Endothelial cell of umbilical vein (primary cell): Measurements from ENCODE around the gene MSRB2. TPM values are rescaled to one million over a fixed set of nuclear protein-coding genes. Genes with fewer than 3 reads are reported as not detected.

Experiments
- BruUV-seq: library from RNA; stranded (reverse); fragments of 400-500 nt; replicated peaks from 2 replicates; lab custom pipeline; 2021; lab: Mats Ljungman, UMichigan
- CTCF ChIA-PET: fragments of 300-600, 350-600 bp; sonication (Branson Sonifier 250); formaldehyde crosslinking; loops from one replicate; lab custom pipeline; 2021; ENCODE audit warnings: antibody characterized with exemption, inconsistent platforms; lab: Charles Lee
- POLR2A ChIA-PET: fragments of 300-600, 350-600 bp; sonication (Branson Sonifier 250); formaldehyde crosslinking; loops from one replicate; lab custom pipeline; 2021; ENCODE audit warnings: antibody characterized with exemption, inconsistent platforms; lab: Charles Lee
- DNase-seq: peaks from one replicate; pipeline ENCODE4 v3.0.0-alpha.2; 2011; ENCODE audit warnings: low read depth, low spot score
- FAIRE-seq: peaks from 2 replicates; lab custom pipeline; 2011; peaks lifted over from hg19 to GRCh38; lab: Jason Lieb, UNC
- H2AFZ ChIP-seq: 2 replicates; pipeline ENCODE4 v1.6.0; 2012; ENCODE audit warnings: low read depth, low read length, control low read depth, inconsistent platforms
- H3K27ac ChIP-seq: 2 replicates; pipeline ENCODE4 v1.5.1; 2011; ENCODE audit warnings: low read depth, mild to moderate bottlenecking, control low read depth, low read length, moderate library complexity; ENCODE audit not compliant: insufficient read depth
- H3K27me3 ChIP-seq, 2 experiments: 2 replicates each; pipeline versions ENCODE4 v1.6.0 to v1.6.1; 2011; ENCODE audit warnings: low read length in 2 of 2, mixed read lengths in 1 of 2; ENCODE audit not compliant: control insufficient read depth in 2 of 2, insufficient read depth in 2 of 2
- H3K36me3 ChIP-seq, 2 experiments: 2 replicates in 1 of 2; 3 replicates in 1 of 2; pipeline ENCODE4 v1.5.1; 2011; ENCODE audit warnings: low read length in 2 of 2, mild to moderate bottlenecking in 1 of 2, moderate library complexity in 1 of 2; ENCODE audit not compliant: control insufficient read depth in 2 of 2, insufficient read depth in 2 of 2; ENCODE audit errors: extremely low read depth in 1 of 2
- H3K4me1 ChIP-seq: 3 replicates; pipeline ENCODE4 v1.5.1; 2011; ENCODE audit warnings: mild to moderate bottlenecking, low read length; ENCODE audit not compliant: control insufficient read depth, insufficient read depth; ENCODE audit errors: extremely low read depth
- H3K4me2 ChIP-seq: 2 replicates; pipeline ENCODE4 v1.6.1; 2011; ENCODE audit warnings: low read length, control low read depth, mixed read lengths; ENCODE audit not compliant: insufficient read depth
- H3K4me3 ChIP-seq, 3 experiments: fragments of 200-600 bp in 1 of 3; sonication (generic), shearing (Covaris generic) in 1 of 3; replicated peaks in 1 of 3; 2 replicates each; pipeline ENCODE4 v1.5.1; 2011 to 2016; ENCODE audit warnings: control low read depth in 3 of 3, low read length in 3 of 3, mild to moderate bottlenecking in 2 of 3, inconsistent platforms in 1 of 3, low read depth in 1 of 3, moderate library complexity in 1 of 3; ENCODE audit not compliant: insufficient read depth in 1 of 3
- H3K79me2 ChIP-seq: 2 replicates; pipeline ENCODE4 v1.6.0; 2012; ENCODE audit warnings: low read length, inconsistent platforms; ENCODE audit not compliant: control insufficient read depth, insufficient read depth
- H3K9ac ChIP-seq: replicated peaks from 2 replicates; pipeline ENCODE3; 2011; ENCODE audit warnings: low read length, control low read depth; ENCODE audit not compliant: insufficient read depth; ENCODE audit errors: extremely low read depth
- H3K9me1 ChIP-seq: replicated peaks from 3 replicates; pipeline ENCODE4 v1.6.0; 2011; ENCODE audit warnings: mild to moderate bottlenecking, low read length; ENCODE audit not compliant: control insufficient read depth, insufficient read depth; ENCODE audit errors: extremely low read depth
- H3K9me3 ChIP-seq: replicated peaks from 2 replicates; pipeline ENCODE4 v1.5.1; 2012; ENCODE audit warnings: low read length, inconsistent platforms; ENCODE audit not compliant: control insufficient read depth, insufficient read depth
- H4K20me1 ChIP-seq: replicated peaks from 2 replicates; pipeline ENCODE3; 2011; ENCODE audit warnings: mild to moderate bottlenecking, low read length; ENCODE audit not compliant: control insufficient read depth, insufficient read depth; ENCODE audit errors: extremely low read depth
- EZH2 ChIP-seq: IDR thresholded peaks from 2 replicates; pipeline ENCODE4 v1.6.1; 2012; ENCODE audit warnings: borderline replicate concordance, low read depth, mild to moderate bottlenecking, moderate library complexity, low read length, inconsistent platforms; ENCODE audit not compliant: severe bottlenecking
- FOS ChIP-seq: IDR thresholded peaks from 2 replicates; pipeline ENCODE4 v1.6.1; 2011; ENCODE audit warnings: mild to moderate bottlenecking, low read length, moderate library complexity, borderline replicate concordance; ENCODE audit not compliant: insufficient read depth
- GATA2 ChIP-seq: IDR thresholded peaks from 2 replicates; pipeline ENCODE4 v1.7.0; 2011; ENCODE audit warnings: low read depth, mild to moderate bottlenecking, moderate library complexity, mixed read lengths, low read length; ENCODE audit not compliant: insufficient read length, insufficient read depth
- JUN ChIP-seq: IDR thresholded peaks from 2 replicates; pipeline ENCODE4 v1.6.1; 2011; ENCODE audit warnings: borderline replicate concordance, low read depth; ENCODE audit not compliant: insufficient read length, insufficient read depth
- MYC ChIP-seq: IDR thresholded peaks from one replicate; pipeline ENCODE4 v1.6.1; 2011; ENCODE audit warnings: mild to moderate bottlenecking, low read depth, low read length
- POLR2A ChIP-seq: IDR thresholded peaks from 2 replicates; pipeline ENCODE4 v1.6.1; 2012; ENCODE audit warnings: low read depth, mild to moderate bottlenecking, control low read depth, low read length
- POLR2AphosphoS5 ChIP-seq: IDR thresholded peaks from 2 replicates; pipeline ENCODE4 v1.6.1; 2012; ENCODE audit warnings: low read depth, mild to moderate bottlenecking, control low read depth, low read length, moderate library complexity; ENCODE audit not compliant: insufficient read depth
- dilution Hi-C: fragments of 300-500 bp; cut with MboI; formaldehyde crosslinking; loops from one replicate; pipeline ENCODE4 v1.15.0; 2019; ENCODE audit warnings: low sequenced_read_pairs; ENCODE audit not compliant: extremely low pct_ligation_motif_present
- intact Hi-C: fragments of 100-400 bp; cut with micrococcal nuclease; formaldehyde crosslinking; loops from one replicate; pipeline ENCODE4 v1.10.0; 2022
- polyA plus RNA-seq, 4 experiments: library from polyadenylated mRNA; depleted of rRNA in 3 of 4; stranded (reverse) in 3 of 4; unstranded in 1 of 4; fragments of >200 nt; gene quantifications; 2 replicates each; pipeline versions ENCODE4 v1.2.1 to v1.2.3, GENCODE V29; 2011 to 2012; ENCODE audit warnings: missing spikeins in 1 of 4
- total RNA-seq: library from RNA; stranded (reverse); gene quantifications from 2 replicates; pipeline ENCODE4 v1.2.3, GENCODE V29; 2021
- TF ChIP-seq, protein P1 (sequence below): IDR thresholded peaks from 2 replicates; pipeline ENCODE4 v1.6.1; 2011; ENCODE audit not compliant: insufficient read depth, insufficient read length
- TF ChIP-seq, protein P2 (sequence below), 2 donors: IDR thresholded peaks; 1 replicate in 1 of 2; 2 replicates in 1 of 2; pipeline ENCODE4 v1.5.1; 2011; ENCODE audit warnings: low read length in 2 of 2, mild to moderate bottlenecking in 2 of 2, moderate library complexity in 2 of 2, control low read depth in 1 of 2, inconsistent platforms in 1 of 2, low read depth in 1 of 2; ENCODE audit not compliant: insufficient read depth in 1 of 2; ENCODE audit errors: extremely low read depth in 1 of 2

MSRB2 gene
- total and polyA plus RNA-seq, 2 donors (not counting 3 experiments of a cell fraction or from before 2014, with no cell fraction given): 16.2 to 20.6 TPM

DNA sequence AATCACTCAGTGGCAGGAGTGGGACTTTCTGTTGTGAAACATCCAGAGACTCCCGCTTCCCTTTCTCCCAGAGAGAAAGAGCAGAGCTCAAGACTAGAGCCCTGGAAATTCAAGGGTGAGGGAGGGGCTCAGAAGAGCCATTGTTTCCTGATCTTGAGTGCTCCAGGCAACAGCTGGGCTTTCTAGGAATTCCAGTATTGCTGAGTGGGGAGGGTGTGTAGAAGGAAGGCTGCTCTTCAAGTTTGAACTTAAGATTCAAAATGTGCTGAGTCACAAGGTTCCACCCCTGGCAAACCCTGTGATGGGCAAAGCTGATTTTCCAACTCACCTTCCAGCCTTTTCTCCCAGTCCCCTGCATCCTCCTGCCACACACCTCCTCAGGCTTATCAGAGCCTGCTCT lies 42.3 kb upstream of the MSRB2 start:
- POLR2A ChIA-PET: no interaction called here
- no peaks in the 10 kb centered on the region for H4K20me1 ChIP-seq
- H3K4me2 ChIP-seq: no peak overlapping the region
- H3K4me1 ChIP-seq: no peaks in the 10 kb centered on the region
- no peak overlapping the region for H3K4me3 ChIP-seq
- peaks cover 2 to 8% of the 10 kb centered on the region in 2 experiments for H3K27me3 ChIP-seq
- dilution Hi-C loops: no loop called here
- CTCF ChIA-PET: interaction anchor here (1.2 kb wide), 1 partner anchor 28 kb away, joined by 3 read pairs; no protein-coding TSS in a partner anchor
- intact Hi-C loops: no loop called here
- H3K27ac ChIP-seq: no peak overlapping the region
- no peak for FAIRE-seq
- TF ChIP-seq POLR2A (no peak), GATA2 (no peak), MYC (no peak), JUN (no peak), POLR2AphosphoS5 (no peak), FOS (no peak), EZH2 (no peak)
- TF ChIP-seq, protein P1, sequence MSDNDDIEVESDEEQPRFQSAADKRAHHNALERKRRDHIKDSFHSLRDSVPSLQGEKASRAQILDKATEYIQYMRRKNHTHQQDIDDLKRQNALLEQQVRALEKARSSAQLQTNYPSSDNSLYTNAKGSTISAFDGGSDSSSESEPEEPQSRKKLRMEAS: no peak
- TF ChIP-seq, protein P2, sequence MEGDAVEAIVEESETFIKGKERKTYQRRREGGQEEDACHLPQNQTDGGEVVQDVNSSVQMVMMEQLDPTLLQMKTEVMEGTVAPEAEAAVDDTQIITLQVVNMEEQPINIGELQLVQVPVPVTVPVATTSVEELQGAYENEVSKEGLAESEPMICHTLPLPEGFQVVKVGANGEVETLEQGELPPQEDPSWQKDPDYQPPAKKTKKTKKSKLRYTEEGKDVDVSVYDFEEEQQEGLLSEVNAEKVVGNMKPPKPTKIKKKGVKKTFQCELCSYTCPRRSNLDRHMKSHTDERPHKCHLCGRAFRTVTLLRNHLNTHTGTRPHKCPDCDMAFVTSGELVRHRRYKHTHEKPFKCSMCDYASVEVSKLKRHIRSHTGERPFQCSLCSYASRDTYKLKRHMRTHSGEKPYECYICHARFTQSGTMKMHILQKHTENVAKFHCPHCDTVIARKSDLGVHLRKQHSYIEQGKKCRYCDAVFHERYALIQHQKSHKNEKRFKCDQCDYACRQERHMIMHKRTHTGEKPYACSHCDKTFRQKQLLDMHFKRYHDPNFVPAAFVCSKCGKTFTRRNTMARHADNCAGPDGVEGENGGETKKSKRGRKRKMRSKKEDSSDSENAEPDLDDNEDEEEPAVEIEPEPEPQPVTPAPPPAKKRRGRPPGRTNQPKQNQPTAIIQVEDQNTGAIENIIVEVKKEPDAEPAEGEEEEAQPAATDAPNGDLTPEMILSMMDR (IDR thresholded peaks at IDR 0.05; ENCODE audit: extremely low read depth in 1 of 2, insufficient read depth in 1 of 2, low read depth in 1 of 2, low read length in 2 of 2): no peak
- H2AFZ ChIP-seq: no peak overlapping the region
- H3K9me1 ChIP-seq: no peaks in the 10 kb centered on the region
- no peak overlapping the region for H3K9ac ChIP-seq
- H3K36me3 ChIP-seq: no peaks in the 10 kb centered on the region
- no peak for DNase-seq
- no TSS peak for BruUV-seq
- H3K9me3 ChIP-seq: no peaks in the 10 kb centered on the region
- H3K79me2 ChIP-seq: no peaks in the 10 kb centered on the region
